WTC11 (cell line): Measurements from ENCODE around the gene MAP1LC3B. TPM values are rescaled to one million over a fixed set of nuclear protein-coding genes. Genes with fewer than 3 reads are reported as not detected.
A peak's percentile ranks its signal among the peaks of the same experiment; 100 is the strongest.

ENCODE experiments used
- ATAC-seq: fragments of 200-7000 bp; cut with Tn5 transposase; 2 replicates; pipeline ENCODE4 v1.10.0; 2021; ENCODE audit warnings: mild to moderate bottlenecking, moderate library complexity
- CTCF ChIA-PET: fragments of 300-600 bp; sonication (Branson Sonifier 250); formaldehyde crosslinking; loops from one replicate; lab custom pipeline; 2021; ENCODE audit warnings: antibody characterized with exemption; lab: Charles Lee
- POLR2A ChIA-PET: fragments of 350-600 bp; sonication (Branson Sonifier 250); formaldehyde crosslinking; loops from one replicate; lab custom pipeline; 2021; ENCODE audit warnings: antibody characterized with exemption; lab: Charles Lee
- DNase-seq: peaks from one replicate; pipeline ENCODE4 v3.0.0; 2021; ENCODE audit warnings: low spot score
- H3K27ac Mint-ChIP-seq: 2 replicates; pipeline ENCODE4 v1.8.0; 2021; ENCODE audit warnings: mixed read lengths
- H3K27me3 Mint-ChIP-seq: 2 replicates; pipeline ENCODE4 v1.8.0; 2021; ENCODE audit warnings: low read depth, mild to moderate bottlenecking, moderate library complexity, mixed read lengths
- H3K36me3 Mint-ChIP-seq: 2 replicates; pipeline ENCODE4 v1.8.0; 2021; ENCODE audit warnings: mixed read lengths
- H3K4me1 Mint-ChIP-seq: 2 replicates; pipeline ENCODE4 v1.8.0; 2022; ENCODE audit warnings: mixed read lengths
- H3K4me3 Mint-ChIP-seq: 2 replicates; pipeline ENCODE4 v1.8.0; 2021; ENCODE audit warnings: mild to moderate bottlenecking, moderate library complexity, mixed read lengths
- H3K9me3 Mint-ChIP-seq: 2 replicates; pipeline ENCODE4 v1.8.0; 2021; ENCODE audit warnings: mixed read lengths
- CREB1 ChIP-seq: sonication (generic); formaldehyde crosslinking; IDR thresholded peaks from 2 replicates; pipeline ENCODE4 v1.8.0; 2023; ENCODE audit warnings: mild to moderate bottlenecking, missing genetic modification reagents
- E2F1 ChIP-seq: sonication (generic); formaldehyde crosslinking; IDR thresholded peaks from 2 replicates; pipeline ENCODE4 v1.8.0; 2022; ENCODE audit warnings: mild to moderate bottlenecking, missing genetic modification reagents
- EMX1 ChIP-seq: fragments of 250-450 bp; sonication (Bioruptor Pico); IDR thresholded peaks from 2 replicates; pipeline ENCODE4 v1.8.0; 2021; ENCODE audit warnings: mild to moderate bottlenecking
- ETV6 ChIP-seq: sonication (generic); formaldehyde crosslinking; IDR thresholded peaks from 2 replicates; pipeline ENCODE4 v1.8.1; 2022; ENCODE audit warnings: mild to moderate bottlenecking, missing genetic modification reagents
- FOXJ3 ChIP-seq: sonication (generic); formaldehyde crosslinking; IDR thresholded peaks from 2 replicates; pipeline ENCODE4 v1.9.0; 2021; ENCODE audit warnings: missing genetic modification reagents, mild to moderate bottlenecking, borderline replicate concordance
- FOXK1 ChIP-seq: sonication (generic); formaldehyde crosslinking; IDR thresholded peaks from 2 replicates; pipeline ENCODE4 v1.8.0; 2022; ENCODE audit warnings: mild to moderate bottlenecking, moderate library complexity, missing genetic modification reagents
- GABPB1 ChIP-seq: sonication (generic); formaldehyde crosslinking; IDR thresholded peaks from 2 replicates; pipeline ENCODE4 v1.8.1; 2023; ENCODE audit warnings: mild to moderate bottlenecking, missing genetic modification reagents
- GTF2I ChIP-seq: fragments of 250-450 bp; sonication (Bioruptor Pico); conservative IDR thresholded peaks from 2 replicates; pipeline ENCODE4 v1.4.0; 2021; ENCODE audit warnings: mild to moderate bottlenecking
- HMGA2 ChIP-seq: fragments of 250-450 bp; sonication (Bioruptor Pico); IDR thresholded peaks from 2 replicates; pipeline ENCODE4 v1.4.0; 2021; ENCODE audit warnings: mild to moderate bottlenecking, moderate library complexity
- HMGXB4 ChIP-seq: sonication (generic); formaldehyde crosslinking; IDR thresholded peaks from 2 replicates; pipeline ENCODE4 v1.8.1; 2023; ENCODE audit warnings: mild to moderate bottlenecking, moderate library complexity, missing genetic modification reagents
- JAZF1 ChIP-seq: fragments of 250-450 bp; sonication (Bioruptor Pico); IDR thresholded peaks from 2 replicates; pipeline ENCODE4 v1.9.0; 2021; ENCODE audit warnings: moderate library complexity, mild to moderate bottlenecking, inconsistent platforms
- JUN ChIP-seq: sonication (generic); formaldehyde crosslinking; IDR thresholded peaks from 2 replicates; pipeline ENCODE4 v1.8.0; 2023; ENCODE audit warnings: mild to moderate bottlenecking, missing genetic modification reagents
- MAX ChIP-seq: sonication (generic); formaldehyde crosslinking; IDR thresholded peaks from 2 replicates; pipeline ENCODE4 v1.8.0; 2022; ENCODE audit warnings: mild to moderate bottlenecking, missing genetic modification reagents
- SMAD4 ChIP-seq: sonication (generic); formaldehyde crosslinking; IDR thresholded peaks from 2 replicates; pipeline ENCODE4 v1.8.0; 2022; ENCODE audit warnings: mild to moderate bottlenecking, missing genetic modification reagents
- TP53 ChIP-seq: sonication (generic); formaldehyde crosslinking; IDR thresholded peaks from 2 replicates; pipeline ENCODE4 v1.8.1; 2023; ENCODE audit warnings: mild to moderate bottlenecking, missing genetic modification reagents
- ZNF138 ChIP-seq: sonication (generic); formaldehyde crosslinking; conservative IDR thresholded peaks from 2 replicates; pipeline ENCODE4 v1.8.1; 2022; ENCODE audit warnings: mild to moderate bottlenecking, moderate library complexity, missing genetic modification reagents
- ZNF281 ChIP-seq: sonication (generic); formaldehyde crosslinking; IDR thresholded peaks from 2 replicates; pipeline ENCODE4 v1.8.0; 2023; ENCODE audit warnings: mild to moderate bottlenecking, missing genetic modification reagents
- ZNF317 ChIP-seq: sonication (generic); formaldehyde crosslinking; IDR thresholded peaks from 2 replicates; pipeline ENCODE4 v1.8.1; 2023; ENCODE audit warnings: low read depth, mild to moderate bottlenecking, moderate library complexity, missing genetic modification reagents, borderline replicate concordance
- ZNF396 ChIP-seq: fragments of 250-450 bp; sonication (Bioruptor Pico); IDR thresholded peaks from 2 replicates; pipeline ENCODE4 v1.8.0; 2021; ENCODE audit warnings: mild to moderate bottlenecking, moderate library complexity, borderline replicate concordance
- total RNA-seq: library from RNA; stranded (reverse); gene quantifications from 3 replicates; pipeline ENCODE4 v1.2.3, GENCODE V29; 2021

The MAP1LC3B gene
- total RNA-seq, 1 experiment from 2014 or later, result 46.9 TPM

GRCh38 chr16:87344165-87344930 is 47.8 kb upstream of the MAP1LC3B start:
- ChIA-PET CTCF (interaction anchor here (0.9 kb wide), 1 partner anchor 27 kb away, joined by 4 read pairs; the partner anchor contains the start of gene C16orf95), POLR2A (interaction anchor here (0.8 kb wide), 1 partner anchor 39 kb away, joined by 3 read pairs; no protein-coding TSS in a partner anchor)
- Mint-ChIP-seq H3K4me3 (no peak overlapping the region), H3K9me3 (no peaks in the 10 kb centered on the region), H3K27ac (peak overlapping the region; percentile 89), H3K36me3 (peaks cover 14% of the 10 kb centered on the region), H3K4me1 (peaks cover 15% of the 10 kb centered on the region), H3K27me3 (no peaks in the 10 kb centered on the region)
- ATAC-seq (no peak), DNase-seq (no peak)
- no peak for TF ChIP-seq HMGXB4 (CRISPR knock-in tag)
- TF ChIP-seq FOXJ3 (CRISPR knock-in tag), result no peak
- TF ChIP-seq HMGA2 (CRISPR knock-in tag), result no peak
- TF ChIP-seq MAX (CRISPR knock-in tag), result no peak
- TF ChIP-seq ZNF138 (CRISPR knock-in tag), result no peak
- TF ChIP-seq ZNF317 (CRISPR knock-in tag), result no peak
- TF ChIP-seq ZNF281 (CRISPR knock-in tag), result no peak
- TF ChIP-seq ETV6 (CRISPR knock-in tag), result no peak
- no peak for TF ChIP-seq JUN (CRISPR knock-in tag)
- no peak for TF ChIP-seq E2F1 (CRISPR knock-in tag)
- TF ChIP-seq TP53 (CRISPR knock-in tag), result no peak
- TF ChIP-seq GABPB1 (CRISPR knock-in tag), result no peak
- TF ChIP-seq EMX1 (CRISPR knock-in tag), result no peak
- no peak for TF ChIP-seq SMAD4 (CRISPR knock-in tag)
- no peak for TF ChIP-seq GTF2I (CRISPR knock-in tag)
- no peak for TF ChIP-seq FOXK1 (CRISPR knock-in tag)
- TF ChIP-seq ZNF396 (CRISPR knock-in tag), result no peak
- no peak for TF ChIP-seq JAZF1 (CRISPR knock-in tag)
- no peak for TF ChIP-seq CREB1 (CRISPR knock-in tag)
